ENCODE results near the gene GSS.

GSS gene

GRCh38 chr20:34990231-34990630 lies 34.6 kb upstream of the GSS start:
- no peak for DNase-seq (ENCODE audit: extremely low spot score)
- POLR2A ChIA-PET: no interaction called here
- TF ChIP-seq SUZ12 (IDR thresholded peaks at IDR 0.05): no peak
- CTCF ChIA-PET: no interaction called here

- no peak for DNase-seq (ENCODE audit: extremely low spot score)
- POLR2A ChIA-PET: no interaction called here
- no peak for TF ChIP-seq SUZ12 (IDR thresholded peaks at IDR 0.05)
- no peak for TF ChIP-seq SP1 (IDR thresholded peaks at IDR 0.05)
- TF ChIP-seq FOXM1 (IDR thresholded peaks at IDR 0.05; ENCODE audit: borderline replicate concordance): no peak
- TF ChIP-seq PKNOX1 (IDR thresholded peaks at IDR 0.05): no peak
- TF ChIP-seq L3MBTL2 (conservative IDR thresholded peaks at IDR 0.05): no peak
- TF ChIP-seq NFRKB (IDR thresholded peaks at IDR 0.05): no peak
- TF ChIP-seq ZNF384 (IDR thresholded peaks at IDR 0.05): no peak
- no peak for TF ChIP-seq FOXK2 (IDR thresholded peaks at IDR 0.05)
- no peak for TF ChIP-seq FOXA1 (IDR thresholded peaks at IDR 0.05)
- TF ChIP-seq HDGF (IDR thresholded peaks at IDR 0.05; ENCODE audit: borderline replicate concordance): no peak
- no peak for TF ChIP-seq ARNT (IDR thresholded peaks at IDR 0.05)
- no peak for TF ChIP-seq ELF4 (IDR thresholded peaks at IDR 0.05)
- no peak for TF ChIP-seq BHLHE40 (IDR thresholded peaks at IDR 0.05; ENCODE audit: borderline replicate concordance)
- no peak for TF ChIP-seq LEF1 (IDR thresholded peaks at IDR 0.05; ENCODE audit: borderline replicate concordance)
- no peak for TF ChIP-seq CTBP1 (IDR thresholded peaks at IDR 0.05; ENCODE audit: borderline replicate concordance)
- TF ChIP-seq TARDBP (IDR thresholded peaks at IDR 0.05): no peak
- CTCF ChIA-PET: no interaction called here
These were observed 34.1 kb upstream of the GSS start for GRCh38 chr20:34989670-34990069.

- no peak for DNase-seq (ENCODE audit: extremely low spot score)
- POLR2A ChIA-PET: no interaction called here
- CTCF ChIA-PET: no interaction called here
- TF ChIP-seq FOXM1 (IDR thresholded peaks at IDR 0.05; ENCODE audit: borderline replicate concordance) (no peak), HDGF (IDR thresholded peaks at IDR 0.05; ENCODE audit: borderline replicate concordance) (no peak), PKNOX1 (IDR thresholded peaks at IDR 0.05) (no peak), NFRKB (IDR thresholded peaks at IDR 0.05) (no peak), ZNF384 (IDR thresholded peaks at IDR 0.05) (no peak), SUZ12 (IDR thresholded peaks at IDR 0.05) (no peak), TARDBP (IDR thresholded peaks at IDR 0.05) (no peak), ARNT (IDR thresholded peaks at IDR 0.05) (no peak), FOXA1 (IDR thresholded peaks at IDR 0.05) (no peak), BHLHE40 (IDR thresholded peaks at IDR 0.05; ENCODE audit: borderline replicate concordance) (no peak), ELF4 (IDR thresholded peaks at IDR 0.05) (no peak), LEF1 (IDR thresholded peaks at IDR 0.05; ENCODE audit: borderline replicate concordance) (no peak), FOXK2 (IDR thresholded peaks at IDR 0.05) (no peak)
These were observed 33.5 kb upstream of the GSS start for GRCh38 chr20:34989118-34989517.

GRCh38 chr20:34988191-34988540 lies 32.6 kb upstream of the GSS start:
- ChIA-PET POLR2A (no interaction called here), CTCF (no interaction called here)
- no peak for TF ChIP-seq SP1 (IDR thresholded peaks at IDR 0.05)
- TF ChIP-seq SUZ12 (IDR thresholded peaks at IDR 0.05): no peak
- DNase-seq (ENCODE audit: extremely low spot score): no peak

GRCh38 chr20:34987288-34988190 lies 31.9 kb upstream of the GSS start:
- TF ChIP-seq FOXA1 (IDR thresholded peaks at IDR 0.05) (no peak), ZNF384 (IDR thresholded peaks at IDR 0.05) (no peak), TARDBP (IDR thresholded peaks at IDR 0.05) (no peak), BHLHE40 (IDR thresholded peaks at IDR 0.05; ENCODE audit: borderline replicate concordance) (no peak), L3MBTL2 (conservative IDR thresholded peaks at IDR 0.05) (no peak), ELF4 (IDR thresholded peaks at IDR 0.05) (no peak), FOXK2 (IDR thresholded peaks at IDR 0.05) (no peak), SP1 (IDR thresholded peaks at IDR 0.05) (no peak), PKNOX1 (IDR thresholded peaks at IDR 0.05) (no peak), ARNT (IDR thresholded peaks at IDR 0.05) (no peak), LEF1 (IDR thresholded peaks at IDR 0.05; ENCODE audit: borderline replicate concordance) (no peak), CTBP1 (IDR thresholded peaks at IDR 0.05; ENCODE audit: borderline replicate concordance) (no peak), FOXM1 (IDR thresholded peaks at IDR 0.05; ENCODE audit: borderline replicate concordance) (no peak), SUZ12 (IDR thresholded peaks at IDR 0.05) (no peak), NFRKB (IDR thresholded peaks at IDR 0.05) (no peak), HDGF (IDR thresholded peaks at IDR 0.05; ENCODE audit: borderline replicate concordance) (no peak)
- no peak for DNase-seq (ENCODE audit: extremely low spot score)
- CTCF ChIA-PET: no interaction called here
- POLR2A ChIA-PET: no interaction called here

- ChIA-PET CTCF (no interaction called here), POLR2A (no interaction called here)
- DNase-seq (ENCODE audit: extremely low spot score): no peak
- TF ChIP-seq TARDBP (IDR thresholded peaks at IDR 0.05): no peak
- TF ChIP-seq FOXA1 (IDR thresholded peaks at IDR 0.05): no peak
- no peak for TF ChIP-seq HDGF (IDR thresholded peaks at IDR 0.05; ENCODE audit: borderline replicate concordance)
These were observed 31.0 kb upstream of the GSS start for GRCh38 chr20:34986311-34987287.
